Subcutaneous adipose tissue (tissue), 4 donors: ENCODE results near the gene NPIPB6. TPM values are rescaled to one million over a fixed set of nuclear protein-coding genes. Genes with fewer than 3 reads are reported as not detected.
"Not testable (repeated sequence)": the region's sequence is repeated elsewhere in the genome, so short reads cannot be mapped to it uniquely, and the experiment has no call there.

ENCODE experiments used
- total RNA-seq, 4 donors: library from RNA; depleted of rRNA; stranded (reverse); fragments of >200 nt; gene quantifications; one replicate each; pipeline ENCODE4 v1.1.0, GENCODE V29; 2016
- TF ChIP-seq, protein P1 (sequence below): fragments of 450-650 bp; IDR thresholded peaks from one replicate; pipeline ENCODE4 v1.5.1; 2016; ENCODE audit warnings: low read depth, mild to moderate bottlenecking, control low read depth, antibody characterized with exemption, moderate library complexity

NPIPB6 gene
- 10 to 100 TPM in 2 of 4 donors, not detected in 2; 13.0 to 13.6 TPM for total RNA-seq

DNA sequence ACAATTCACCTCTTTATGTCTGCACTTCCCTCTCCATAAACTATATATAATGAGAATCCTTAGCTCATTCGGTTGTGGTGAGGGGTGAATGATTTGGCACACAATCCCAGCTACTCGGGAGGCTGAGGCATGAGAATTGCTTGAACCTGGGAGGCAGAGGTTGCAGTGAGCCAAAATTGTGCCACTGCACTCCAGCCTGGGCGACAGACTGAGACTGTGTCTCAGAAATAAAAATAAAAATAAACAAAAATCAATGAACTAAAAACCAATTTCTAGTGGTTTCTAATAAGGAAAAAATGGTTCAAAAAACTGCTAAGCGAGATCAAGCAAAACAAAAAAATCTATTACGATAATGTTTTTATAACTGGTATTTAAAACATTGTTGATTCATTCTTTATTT, at the start of gene NPIPB6:
Gene NPIPB6 (minus strand): TSS at position 101 of the 400 bp plus-strand sequence. CDS start 686 bp downstream, outside the sequence.
- TF ChIP-seq, protein P1, sequence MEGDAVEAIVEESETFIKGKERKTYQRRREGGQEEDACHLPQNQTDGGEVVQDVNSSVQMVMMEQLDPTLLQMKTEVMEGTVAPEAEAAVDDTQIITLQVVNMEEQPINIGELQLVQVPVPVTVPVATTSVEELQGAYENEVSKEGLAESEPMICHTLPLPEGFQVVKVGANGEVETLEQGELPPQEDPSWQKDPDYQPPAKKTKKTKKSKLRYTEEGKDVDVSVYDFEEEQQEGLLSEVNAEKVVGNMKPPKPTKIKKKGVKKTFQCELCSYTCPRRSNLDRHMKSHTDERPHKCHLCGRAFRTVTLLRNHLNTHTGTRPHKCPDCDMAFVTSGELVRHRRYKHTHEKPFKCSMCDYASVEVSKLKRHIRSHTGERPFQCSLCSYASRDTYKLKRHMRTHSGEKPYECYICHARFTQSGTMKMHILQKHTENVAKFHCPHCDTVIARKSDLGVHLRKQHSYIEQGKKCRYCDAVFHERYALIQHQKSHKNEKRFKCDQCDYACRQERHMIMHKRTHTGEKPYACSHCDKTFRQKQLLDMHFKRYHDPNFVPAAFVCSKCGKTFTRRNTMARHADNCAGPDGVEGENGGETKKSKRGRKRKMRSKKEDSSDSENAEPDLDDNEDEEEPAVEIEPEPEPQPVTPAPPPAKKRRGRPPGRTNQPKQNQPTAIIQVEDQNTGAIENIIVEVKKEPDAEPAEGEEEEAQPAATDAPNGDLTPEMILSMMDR: not testable (repeated sequence)

DNA sequence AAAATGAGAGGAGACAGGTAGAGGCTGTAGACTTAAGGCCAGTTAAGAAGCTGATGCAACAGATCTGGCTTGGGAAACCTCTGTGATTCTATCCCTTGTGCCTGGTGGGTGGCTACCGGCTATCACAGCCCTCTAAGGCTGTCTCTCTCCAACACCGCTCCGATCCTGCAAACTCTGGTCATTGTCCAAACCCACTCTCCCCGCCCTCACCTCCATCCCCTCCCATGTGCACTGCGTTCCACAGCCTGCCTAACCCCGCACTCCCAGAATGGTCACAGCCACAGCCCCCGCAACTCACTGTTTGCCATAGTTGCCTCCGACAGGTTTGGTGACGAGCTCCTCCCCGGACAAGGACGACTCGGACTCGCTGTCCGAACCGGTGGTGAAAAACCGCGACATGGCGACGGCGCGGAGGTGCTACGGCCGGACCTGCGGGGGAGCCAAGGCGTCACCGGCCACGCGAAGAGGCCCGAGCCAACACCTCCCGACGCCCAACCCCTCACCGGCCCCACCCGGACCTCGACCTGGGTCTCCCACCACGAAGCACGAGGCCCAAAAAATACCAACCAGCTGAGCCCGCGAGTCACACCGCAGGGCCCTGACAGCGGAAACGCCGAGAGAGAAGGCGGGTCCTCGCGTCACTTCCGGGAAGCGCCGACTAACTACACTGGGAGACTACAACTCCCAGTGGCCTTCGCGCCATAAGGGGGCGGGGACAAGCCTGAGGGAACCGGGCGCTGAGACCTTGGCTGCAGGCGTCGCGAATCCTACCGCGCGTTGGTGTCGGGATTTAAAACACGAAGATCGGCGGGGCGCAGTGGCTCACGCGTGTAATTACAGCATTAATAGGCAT, 40.1 kb upstream of the NPIPB6 start, which contains the start of gene EIF3CL:
Gene EIF3CL (minus strand): TSS at position 622 of the 853 bp plus-strand sequence. CDS start 223 bp downstream, at position 399.
- TF ChIP-seq, protein P1: not testable (repeated sequence)

DNA sequence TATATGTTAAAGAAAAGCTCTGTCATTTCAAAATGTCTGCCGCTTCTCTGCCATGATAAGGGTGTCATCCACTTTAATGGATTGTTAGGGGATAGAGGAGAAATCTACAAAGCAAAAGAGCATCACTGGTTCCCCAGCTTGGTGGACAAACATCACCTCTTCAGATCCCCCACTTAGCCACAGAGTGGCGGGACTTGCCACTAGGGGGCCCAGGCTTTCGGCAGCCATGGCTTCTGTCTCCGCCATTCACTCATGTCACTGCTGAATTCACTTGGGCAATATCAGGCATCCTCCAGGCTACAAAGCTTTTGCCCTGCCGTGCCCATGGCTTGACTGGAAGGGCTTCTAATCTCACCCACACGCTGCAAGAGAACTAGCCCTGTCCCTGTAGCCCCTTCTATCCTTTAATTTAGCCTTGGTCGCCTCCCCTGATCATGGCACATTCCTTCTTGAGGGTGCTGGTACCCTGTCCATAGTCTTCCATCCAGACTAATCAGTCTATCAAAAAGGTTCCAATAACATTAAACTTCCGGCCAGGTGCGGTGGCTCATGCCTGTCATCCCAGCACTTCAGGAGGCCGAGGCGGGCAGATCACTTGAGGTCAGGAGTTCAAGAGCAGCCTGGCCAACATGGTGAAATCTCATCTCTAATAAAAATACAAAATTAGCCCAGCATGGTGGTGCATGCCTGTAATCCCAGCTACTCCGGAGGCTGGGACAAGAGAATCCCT, 36.3 kb downstream of the NPIPB6 start:
- TF ChIP-seq, protein P1: no peak

DNA sequence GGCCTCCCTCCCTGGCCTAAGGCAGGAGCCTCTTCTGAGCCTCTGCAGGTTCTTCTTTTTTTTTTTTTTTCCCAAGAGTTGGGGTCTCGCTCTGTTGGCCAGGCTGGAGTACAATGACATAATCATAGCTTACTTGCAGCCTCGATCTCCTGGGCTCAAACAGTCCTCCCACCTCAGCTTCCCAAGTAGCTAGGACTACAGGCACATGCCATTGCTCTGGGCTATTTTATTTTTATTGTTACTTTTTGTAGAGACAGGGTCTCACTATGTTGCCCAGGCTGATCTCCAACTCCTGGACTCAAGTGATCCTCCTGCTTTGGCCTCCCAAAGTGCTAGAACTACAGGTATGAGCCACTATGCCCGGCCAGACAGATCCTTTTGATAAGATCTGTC, 38.4 kb downstream of the NPIPB6 start:
- TF ChIP-seq, protein P1: no peak

DNA sequence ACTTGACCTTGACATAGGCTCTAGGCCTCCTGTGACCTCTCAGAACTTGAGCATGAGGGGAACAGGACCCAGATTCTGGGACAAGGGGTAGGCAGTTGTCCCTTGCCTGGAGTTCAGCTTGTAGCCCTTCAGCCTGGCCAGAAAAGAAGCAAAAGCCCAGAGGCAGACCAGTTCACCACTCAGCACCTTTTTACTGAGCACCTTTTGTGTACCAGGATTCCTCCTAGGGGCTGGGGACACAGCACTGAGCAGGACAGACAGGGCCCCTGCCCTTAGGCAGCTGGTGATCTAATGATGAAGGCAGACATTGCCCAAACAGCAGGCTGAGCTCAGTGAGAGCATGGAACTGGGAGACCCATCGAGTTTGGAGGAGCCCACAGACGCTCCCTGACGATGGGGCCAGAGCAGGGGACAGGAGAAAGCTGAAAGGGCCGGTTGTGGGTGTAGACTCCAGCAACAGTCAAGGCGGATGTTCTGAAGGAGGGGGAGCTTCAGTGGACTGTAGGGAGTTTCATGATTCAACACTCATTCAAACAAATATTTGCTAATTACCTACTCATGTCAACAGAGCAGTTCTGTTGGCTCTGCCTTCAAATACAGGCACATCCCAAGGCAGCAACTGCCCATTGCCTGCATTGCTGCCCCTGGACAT, 38.9 kb downstream of the NPIPB6 start:
- TF ChIP-seq, protein P1: no peak

DNA sequence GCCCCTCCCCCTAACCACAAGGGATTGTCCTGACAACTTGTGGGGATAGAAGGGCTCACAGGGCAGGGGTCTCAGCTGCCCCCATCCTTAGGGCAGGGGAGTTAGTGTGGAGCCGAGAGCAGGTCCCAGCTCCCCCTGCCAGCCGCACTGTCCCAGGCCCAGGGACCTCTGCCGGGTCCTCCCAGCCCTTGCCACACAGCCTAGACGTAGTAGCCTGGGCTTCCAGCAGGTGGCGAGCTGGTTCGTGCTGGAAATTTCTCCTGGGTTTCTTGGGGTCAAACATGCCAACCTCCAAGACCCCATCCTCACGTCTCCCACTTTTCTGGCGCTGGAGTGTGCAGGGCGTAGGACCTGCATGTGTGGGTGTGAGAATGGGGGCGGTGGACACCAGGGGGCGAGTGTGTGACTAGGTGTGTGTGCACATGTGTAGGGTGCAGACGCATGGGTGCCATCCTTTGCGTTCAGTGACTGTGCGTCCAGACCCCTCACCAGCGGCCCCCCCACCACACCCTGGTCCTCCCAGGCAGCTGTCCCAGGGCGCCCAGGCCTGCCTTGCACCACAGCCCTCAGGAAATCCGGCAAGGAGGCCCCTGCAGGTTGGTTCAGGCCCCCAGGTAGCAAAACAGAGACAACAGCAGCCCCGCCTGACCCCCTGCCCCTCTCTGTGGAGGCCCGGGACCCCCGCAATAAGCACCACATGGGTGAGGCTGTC, 41.5 kb downstream of the NPIPB6 start:
- TF ChIP-seq, protein P1: no peak
